T-helper 2 cell (primary cell): ENCODE measurements around the gene GID4.
"Not testable (repeated sequence)": the region's sequence is repeated elsewhere in the genome, so short reads cannot be mapped to it uniquely, and the experiment has no call there.

Source experiments
- DNase-seq, 5 experiments: peaks; one replicate each; pipeline versions ENCODE4 v3.0.0 to v3.0.0-alpha.2; 2012 to 2022
- total RNA-seq, 2 donors: gene quantifications; one replicate each; lab custom pipeline; 2026; lab: John Stamatoyannopoulos, UW

GID4 gene
- total RNA-seq = 5.6 to 13.0 reads per million in 2 donors

GRCh38 chr17:18038861-18039534 is at the start of gene GID4, which contains the start of gene ATPAF2:
GID4 (plus strand) TSS chr17:18039408; CDS start chr17:18039465, 57 bp downstream.
ATPAF2 (minus strand) TSS chr17:18039168; CDS start chr17:18039013, 155 bp downstream.
- peak; percentile 99 to 100 (median 100) for DNase-seq

GRCh38 chr17:17989618-17990017 is 49.6 kb upstream of the GID4 start:
- DNase-seq = no peak

- DNase-seq = no peak
Observed at GRCh38 chr17:17990282-17990681, 48.9 kb upstream of the GID4 start.

- DNase-seq = no peak
Observed at GRCh38 chr17:17993366-17993765, 45.8 kb upstream of the GID4 start.

GRCh38 chr17:17993852-17994251 is 45.4 kb upstream of the GID4 start:
- no peak for DNase-seq

GRCh38 chr17:17994271-17995069 is 44.7 kb upstream of the GID4 start:
- peak in 1 of 5 experiments; percentile 22 for DNase-seq

GRCh38 chr17:17995887-17996286 is 43.3 kb upstream of the GID4 start:
- not testable (repeated sequence) for DNase-seq

- DNase-seq = no peak
Observed at GRCh38 chr17:17998934-17999333, 40.3 kb upstream of the GID4 start.

- DNase-seq = no peak
Observed at GRCh38 chr17:17999364-18000029, 39.7 kb upstream of the GID4 start.

- no peak for DNase-seq
Observed at GRCh38 chr17:18000030-18000408, 39.2 kb upstream of the GID4 start.

- no peak for DNase-seq
Observed at GRCh38 chr17:18002171-18002570, 37.0 kb upstream of the GID4 start.

- DNase-seq = no peak
Observed at GRCh38 chr17:18004345-18004744, 34.9 kb upstream of the GID4 start.

GRCh38 chr17:18004884-18005305 is 34.3 kb upstream of the GID4 start:
- DNase-seq = no peak

- DNase-seq = no peak
Observed at GRCh38 chr17:18005496-18005895, 33.7 kb upstream of the GID4 start.

- no peak for DNase-seq
Observed at GRCh38 chr17:18006495-18007239, 32.5 kb upstream of the GID4 start.

GRCh38 chr17:18008496-18009268 is 30.5 kb upstream of the GID4 start:
- no peak for DNase-seq

GRCh38 chr17:18009609-18010420 is 29.4 kb upstream of the GID4 start:
- no peak for DNase-seq

- no peak for DNase-seq
Observed at GRCh38 chr17:18011286-18011685, 27.9 kb upstream of the GID4 start.

- DNase-seq = no peak
Observed at GRCh38 chr17:18014006-18014405, 25.2 kb upstream of the GID4 start.

- DNase-seq = no peak
Observed at GRCh38 chr17:18015593-18015992, 23.6 kb upstream of the GID4 start.

- DNase-seq = no peak
Observed at GRCh38 chr17:18016426-18016825, 22.8 kb upstream of the GID4 start.
